ENCODE data around the gene EXOC7.

- TF ChIP-seq CTCF (IDR thresholded peaks at IDR 0.05) (no peak), EP300 (IDR thresholded peaks at IDR 0.05) (no peak)
Measured at GRCh38 chr17:76120658-76121008, 17.0 kb upstream of the EXOC7 start.

All from tibial nerve (tissue), 4 donors.